Measurements from ENCODE around the gene ZNF133. TPM values are rescaled to one million over a fixed set of nuclear protein-coding genes. Genes with fewer than 3 reads are reported as not detected.
"Not testable (repeated sequence)": the region's sequence is repeated elsewhere in the genome, so short reads cannot be mapped to it uniquely, and the experiment has no call there.

Gene ZNF133
- total RNA-seq, 6 donors from 2014 or later: 9.2 to 30.4 (median 12.8) TPM

- no peaks in the 10 kb centered on the region for H3K27me3 ChIP-seq
- whole genome bisulfite sequencing, 2 donors: 26 to 33% methylated on average over 5 to 7 of the region's 7 CpGs
- TF ChIP-seq CTCF (IDR thresholded peaks at IDR 0.05): no peak
- no peak for TF ChIP-seq POLR2A (IDR thresholded peaks at IDR 0.05)
- TF ChIP-seq EP300 (IDR thresholded peaks at IDR 0.05): no peak
- no peak for TF ChIP-seq POLR2AphosphoS5 (IDR thresholded peaks at IDR 0.05)
Measured at GRCh38 chr20:18267815-18268214, 20.5 kb upstream of the ZNF133 start.

GRCh38 chr20:18271160-18271559 is 17.2 kb upstream of the ZNF133 start:
- Histone ChIP-seq H3K27me3 (peaks cover 0 to 5% (median 0%) of the 10 kb centered on the region in 4 donors), H3K27ac (no peak overlapping the region), H3K4me1 (no peaks in the 10 kb centered on the region), H3K9me3 (no peaks in the 10 kb centered on the region), H3K4me3 (no peak overlapping the region), H3K36me3 (no peaks in the 10 kb centered on the region)
- DNase-seq (no peak), ATAC-seq (ENCODE audit: low FRiP score in 2 of 2) (no peak)
- 81 to 85% methylated on average over 2 of the region's 2 CpGs for WGBS, 2 donors
- no peak for TF ChIP-seq EP300 (IDR thresholded peaks at IDR 0.05)
- no peak for TF ChIP-seq POLR2AphosphoS5 (IDR thresholded peaks at IDR 0.05)
- TF ChIP-seq POLR2A (IDR thresholded peaks at IDR 0.05): no peak
- no peak for TF ChIP-seq CTCF (IDR thresholded peaks at IDR 0.05)

More at GRCh38 chr20:18267815-18268214, 20.5 kb upstream of the ZNF133 start:
- ATAC-seq (ENCODE audit: low FRiP score in 2 of 2): no peak
- Histone ChIP-seq H3K4me1 (no peaks in the 10 kb centered on the region), H3K4me3 (no peak overlapping the region), H3K9me3 (no peaks in the 10 kb centered on the region), H3K27ac (no peak overlapping the region), H3K36me3 (no peaks in the 10 kb centered on the region)
- no peak for DNase-seq

GRCh38 chr20:18272451-18272850 is 15.9 kb upstream of the ZNF133 start:
- 38 to 59% methylated on average over 6 of the region's 6 CpGs for WGBS, 2 donors
- Histone ChIP-seq H3K27ac (no peak overlapping the region), H3K36me3 (no peaks in the 10 kb centered on the region), H3K9me3 (no peaks in the 10 kb centered on the region), H3K27me3 (peaks cover 0 to 5% (median 0%) of the 10 kb centered on the region in 4 donors), H3K4me1 (peaks cover 0 to 3% (median 0%) of the 10 kb centered on the region in 4 donors), H3K4me3 (no peak overlapping the region)
- ATAC-seq (ENCODE audit: low FRiP score in 2 of 2) (no peak), DNase-seq (no peak)
- TF ChIP-seq POLR2AphosphoS5 (IDR thresholded peaks at IDR 0.05) (no peak), CTCF (IDR thresholded peaks at IDR 0.05) (peak in 1 of 6 experiments; percentile 10)

- ATAC-seq (ENCODE audit: low FRiP score in 2 of 2): no peak
- Histone ChIP-seq H3K9me3 (no peaks in the 10 kb centered on the region), H3K27me3 (peaks cover 0 to 5% (median 0%) of the 10 kb centered on the region in 4 donors), H3K4me1 (peaks cover 0 to 3% (median 0%) of the 10 kb centered on the region in 4 donors), H3K4me3 (no peak overlapping the region), H3K27ac (no peak overlapping the region), H3K36me3 (no peaks in the 10 kb centered on the region)
- TF ChIP-seq POLR2AphosphoS5 (IDR thresholded peaks at IDR 0.05): no peak
- no peak for TF ChIP-seq EP300 (IDR thresholded peaks at IDR 0.05)
- no peak for TF ChIP-seq CTCF (IDR thresholded peaks at IDR 0.05)
- no peak for TF ChIP-seq POLR2A (IDR thresholded peaks at IDR 0.05)
- no peak for DNase-seq
Measured at GRCh38 chr20:18273738-18274137, 14.6 kb upstream of the ZNF133 start.

GRCh38 chr20:18275960-18276359 is 12.4 kb upstream of the ZNF133 start:
- WGBS, 2 donors: 82 to 89% methylated on average over 7 of the region's 7 CpGs
- H3K36me3 ChIP-seq; DNase-seq; H3K27ac ChIP-seq; H3K9me3 ChIP-seq; ATAC-seq (ENCODE audit: low FRiP score in 2 of 2); H3K4me3 ChIP-seq; H3K27me3 ChIP-seq; H3K4me1 ChIP-seq: not testable (repeated sequence)
